SK-N-SH (cell line): ENCODE data around the gene TPD52L1. TPM values are rescaled to one million over a fixed set of nuclear protein-coding genes. Genes with fewer than 3 reads are reported as not detected.

Source experiments
- CTCF ChIA-PET: fragments of 300-600, 350-600 bp; formaldehyde crosslinking; extraction: SDS; loops from one replicate; lab custom pipeline; 2021; lab: Yijun Ruan, JAX
- POLR2A ChIA-PET: fragments of 350-600 bp; sonication (Branson Sonifier 250); formaldehyde crosslinking; extraction: SDS; loops from one replicate; lab custom pipeline; 2020; ENCODE audit warnings: antibody characterized with exemption, inconsistent platforms; lab: Yijun Ruan, JAX
- DNase-seq: peaks from one replicate; pipeline ENCODE4 v3.0.0; 2012
- H2AFZ ChIP-seq: fragments of 200-600 bp; sonication (generic); 2 replicates; pipeline ENCODE4 v1.8.1; 2016; ENCODE audit warnings: antibody characterized with exemption, mild to moderate bottlenecking, low read depth
- H3F3A ChIP-seq: fragments of 200-600 bp; sonication (generic); replicated peaks from 2 replicates; pipeline ENCODE3; 2016; ENCODE audit warnings: antibody characterized with exemption, mild to moderate bottlenecking; ENCODE audit not compliant: insufficient read depth
- H3K27ac ChIP-seq, 2 experiments: fragments of 200-500 bp in 1 of 2; fragments of 200-600 bp in 1 of 2; sonication (Bioruptor generic) in 1 of 2; sonication (generic), shearing (Covaris generic) in 1 of 2; 2 replicates each; pipeline versions ENCODE4 v1.5.1 to v1.6.1; 2014 to 2016; ENCODE audit warnings: low read depth in 2 of 2, inconsistent platforms in 1 of 2, low read length in 1 of 2, mild to moderate bottlenecking in 1 of 2, mixed read lengths in 1 of 2
- H3K27me3 ChIP-seq: fragments of 200-600 bp; sonication (generic), shearing (Covaris generic); 2 replicates; pipeline ENCODE4 v1.6.1; 2016; ENCODE audit warnings: mixed run types; ENCODE audit not compliant: insufficient read depth
- H3K36me3 ChIP-seq, 2 experiments: fragments of 200-500 bp in 1 of 2; fragments of 200-600 bp in 1 of 2; sonication (Bioruptor generic) in 1 of 2; sonication (generic) in 1 of 2; replicated peaks in 1 of 2; 2 replicates each; pipeline versions ENCODE3 to v1.5.1; 2014 to 2016; ENCODE audit warnings: low read length in 1 of 2, mild to moderate bottlenecking in 1 of 2; ENCODE audit not compliant: insufficient read depth in 2 of 2, control insufficient read depth in 1 of 2
- H3K4me1 ChIP-seq, 2 experiments: fragments of 200-500 bp in 1 of 2; fragments of 200-600 bp in 1 of 2; sonication (Bioruptor generic) in 1 of 2; sonication (generic), shearing (Covaris generic) in 1 of 2; 2 replicates each; pipeline versions ENCODE4 v1.5.1 to v1.6.1; 2014 to 2016; ENCODE audit warnings: low read depth in 1 of 2, low read length in 1 of 2, mixed run types in 1 of 2; ENCODE audit not compliant: insufficient read depth in 2 of 2, control insufficient read depth in 1 of 2
- H3K4me2 ChIP-seq: fragments of 200-600 bp; sonication (generic), shearing (Covaris generic); 2 replicates; pipeline ENCODE4 v1.6.1; 2017; ENCODE audit warnings: mixed run types
- H3K4me3 ChIP-seq, 2 experiments: fragments of 200-500 bp in 1 of 2; fragments of 200-600 bp in 1 of 2; sonication (Bioruptor generic) in 1 of 2; sonication (generic), shearing (Covaris generic) in 1 of 2; 2 replicates each; pipeline versions ENCODE4 v1.5.1 to v1.8.1; 2014 to 2016; ENCODE audit warnings: low read depth in 2 of 2, inconsistent platforms in 1 of 2, low read length in 1 of 2, mild to moderate bottlenecking in 1 of 2, mixed read lengths in 1 of 2, moderate library complexity in 1 of 2
- H3K79me2 ChIP-seq: fragments of 200-600 bp; sonication (generic); 2 replicates; pipeline ENCODE4 v1.8.1; 2017; ENCODE audit warnings: mild to moderate bottlenecking; ENCODE audit not compliant: insufficient read depth
- H3K9ac ChIP-seq: fragments of 200-600 bp; sonication (generic); 2 replicates; pipeline ENCODE4 v1.6.1; 2017; ENCODE audit warnings: mixed run types
- H3K9me2 ChIP-seq: fragments of 200-600 bp; sonication (generic); 2 replicates; pipeline ENCODE4 v1.6.1; 2017; ENCODE audit warnings: mixed run types
- H3K9me3 ChIP-seq: fragments of 200-600 bp; sonication (generic); 2 replicates; pipeline ENCODE4 v1.6.1; 2017; ENCODE audit warnings: mixed run types, mild to moderate bottlenecking, moderate library complexity
- H4K20me1 ChIP-seq: fragments of 200-600 bp; sonication (generic); 2 replicates; pipeline ENCODE4 v1.6.1; 2017; ENCODE audit warnings: mild to moderate bottlenecking, mixed run types; ENCODE audit not compliant: insufficient read depth
- GABPA ChIP-seq: IDR thresholded peaks from 2 replicates; pipeline ENCODE4 v1.4.0; 2012; ENCODE audit warnings: low read depth, mild to moderate bottlenecking
- MEF2A ChIP-seq: IDR thresholded peaks from 2 replicates; pipeline ENCODE4 v1.4.0; 2012; ENCODE audit warnings: low read depth, borderline replicate concordance
- NFIC ChIP-seq: IDR thresholded peaks from 2 replicates; pipeline ENCODE4 v1.4.0; 2012; ENCODE audit warnings: borderline replicate concordance
- RFX5 ChIP-seq: IDR thresholded peaks from 2 replicates; pipeline ENCODE4 v1.6.1; 2012; ENCODE audit warnings: mild to moderate bottlenecking, improper control_type of control experiment, low read length
- YY1 ChIP-seq: IDR thresholded peaks from 2 replicates; pipeline ENCODE4 v1.4.0; 2012; ENCODE audit warnings: low read depth, mild to moderate bottlenecking
- polyA plus RNA-seq, 3 experiments: library from polyadenylated mRNA; depleted of rRNA; stranded (reverse); fragments of >200 nt; gene quantifications; 2 replicates each; pipeline ENCODE4 v1.2.3, GENCODE V29; 2012
- TF ChIP-seq, protein P1 (sequence below): IDR thresholded peaks from 2 replicates; pipeline ENCODE4 v1.4.0; 2012; ENCODE audit warnings: low read depth
- TF ChIP-seq, protein P2 (sequence below): IDR thresholded peaks from 2 replicates; pipeline ENCODE4; 2012
- TF ChIP-seq, protein P3 (sequence below): fragments of 200-600 bp; sonication (generic); IDR thresholded peaks from 2 replicates; pipeline ENCODE4 v1.6.1; 2017; ENCODE audit warnings: antibody characterized with exemption, mild to moderate bottlenecking, moderate library complexity
- TF ChIP-seq, protein P4 (sequence below): IDR thresholded peaks from 2 replicates; pipeline ENCODE4 v1.6.1; 2012; ENCODE audit warnings: mild to moderate bottlenecking, low read depth, low read length, moderate library complexity

TPD52L1 gene
- polyA plus RNA-seq, 1 of the 3 experiments (the other 2 are of a cell fraction), result 0.13 TPM

- no peak for TF ChIP-seq NFIC
- TF ChIP-seq RFX5, result no peak
- TF ChIP-seq GABPA, result no peak
- no peak for TF ChIP-seq MEF2A
Observed at GRCh38 chr6:125138083-125138482, 15.5 kb upstream of the TPD52L1 start (continued).

- no peak overlapping the region for H3K27ac ChIP-seq
- TF ChIP-seq, protein P1, sequence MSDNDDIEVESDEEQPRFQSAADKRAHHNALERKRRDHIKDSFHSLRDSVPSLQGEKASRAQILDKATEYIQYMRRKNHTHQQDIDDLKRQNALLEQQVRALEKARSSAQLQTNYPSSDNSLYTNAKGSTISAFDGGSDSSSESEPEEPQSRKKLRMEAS, result no peak
- TF ChIP-seq, protein P2, sequence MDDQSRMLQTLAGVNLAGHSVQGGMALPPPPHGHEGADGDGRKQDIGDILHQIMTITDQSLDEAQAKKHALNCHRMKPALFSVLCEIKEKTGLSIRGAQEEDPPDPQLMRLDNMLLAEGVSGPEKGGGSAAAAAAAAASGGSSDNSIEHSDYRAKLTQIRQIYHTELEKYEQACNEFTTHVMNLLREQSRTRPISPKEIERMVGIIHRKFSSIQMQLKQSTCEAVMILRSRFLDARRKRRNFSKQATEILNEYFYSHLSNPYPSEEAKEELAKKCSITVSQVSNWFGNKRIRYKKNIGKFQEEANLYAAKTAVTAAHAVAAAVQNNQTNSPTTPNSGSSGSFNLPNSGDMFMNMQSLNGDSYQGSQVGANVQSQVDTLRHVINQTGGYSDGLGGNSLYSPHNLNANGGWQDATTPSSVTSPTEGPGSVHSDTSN, result no peak
- TF ChIP-seq, protein P3, sequence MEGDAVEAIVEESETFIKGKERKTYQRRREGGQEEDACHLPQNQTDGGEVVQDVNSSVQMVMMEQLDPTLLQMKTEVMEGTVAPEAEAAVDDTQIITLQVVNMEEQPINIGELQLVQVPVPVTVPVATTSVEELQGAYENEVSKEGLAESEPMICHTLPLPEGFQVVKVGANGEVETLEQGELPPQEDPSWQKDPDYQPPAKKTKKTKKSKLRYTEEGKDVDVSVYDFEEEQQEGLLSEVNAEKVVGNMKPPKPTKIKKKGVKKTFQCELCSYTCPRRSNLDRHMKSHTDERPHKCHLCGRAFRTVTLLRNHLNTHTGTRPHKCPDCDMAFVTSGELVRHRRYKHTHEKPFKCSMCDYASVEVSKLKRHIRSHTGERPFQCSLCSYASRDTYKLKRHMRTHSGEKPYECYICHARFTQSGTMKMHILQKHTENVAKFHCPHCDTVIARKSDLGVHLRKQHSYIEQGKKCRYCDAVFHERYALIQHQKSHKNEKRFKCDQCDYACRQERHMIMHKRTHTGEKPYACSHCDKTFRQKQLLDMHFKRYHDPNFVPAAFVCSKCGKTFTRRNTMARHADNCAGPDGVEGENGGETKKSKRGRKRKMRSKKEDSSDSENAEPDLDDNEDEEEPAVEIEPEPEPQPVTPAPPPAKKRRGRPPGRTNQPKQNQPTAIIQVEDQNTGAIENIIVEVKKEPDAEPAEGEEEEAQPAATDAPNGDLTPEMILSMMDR, result no peak
- TF ChIP-seq YY1, result no peak
- TF ChIP-seq, protein P4, sequence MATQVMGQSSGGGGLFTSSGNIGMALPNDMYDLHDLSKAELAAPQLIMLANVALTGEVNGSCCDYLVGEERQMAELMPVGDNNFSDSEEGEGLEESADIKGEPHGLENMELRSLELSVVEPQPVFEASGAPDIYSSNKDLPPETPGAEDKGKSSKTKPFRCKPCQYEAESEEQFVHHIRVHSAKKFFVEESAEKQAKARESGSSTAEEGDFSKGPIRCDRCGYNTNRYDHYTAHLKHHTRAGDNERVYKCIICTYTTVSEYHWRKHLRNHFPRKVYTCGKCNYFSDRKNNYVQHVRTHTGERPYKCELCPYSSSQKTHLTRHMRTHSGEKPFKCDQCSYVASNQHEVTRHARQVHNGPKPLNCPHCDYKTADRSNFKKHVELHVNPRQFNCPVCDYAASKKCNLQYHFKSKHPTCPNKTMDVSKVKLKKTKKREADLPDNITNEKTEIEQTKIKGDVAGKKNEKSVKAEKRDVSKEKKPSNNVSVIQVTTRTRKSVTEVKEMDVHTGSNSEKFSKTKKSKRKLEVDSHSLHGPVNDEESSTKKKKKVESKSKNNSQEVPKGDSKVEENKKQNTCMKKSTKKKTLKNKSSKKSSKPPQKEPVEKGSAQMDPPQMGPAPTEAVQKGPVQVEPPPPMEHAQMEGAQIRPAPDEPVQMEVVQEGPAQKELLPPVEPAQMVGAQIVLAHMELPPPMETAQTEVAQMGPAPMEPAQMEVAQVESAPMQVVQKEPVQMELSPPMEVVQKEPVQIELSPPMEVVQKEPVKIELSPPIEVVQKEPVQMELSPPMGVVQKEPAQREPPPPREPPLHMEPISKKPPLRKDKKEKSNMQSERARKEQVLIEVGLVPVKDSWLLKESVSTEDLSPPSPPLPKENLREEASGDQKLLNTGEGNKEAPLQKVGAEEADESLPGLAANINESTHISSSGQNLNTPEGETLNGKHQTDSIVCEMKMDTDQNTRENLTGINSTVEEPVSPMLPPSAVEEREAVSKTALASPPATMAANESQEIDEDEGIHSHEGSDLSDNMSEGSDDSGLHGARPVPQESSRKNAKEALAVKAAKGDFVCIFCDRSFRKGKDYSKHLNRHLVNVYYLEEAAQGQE, result no peak
- ChIA-PET CTCF (interaction anchor here (2.2 kb wide), 1 partner anchor 13 kb away, joined by 10 read pairs; the partner anchor contains the start of gene TPD52L1), POLR2A (no interaction called here)
- H3K9ac ChIP-seq, result no peak overlapping the region
- H2AFZ ChIP-seq, result no peak overlapping the region
- H3K9me2 ChIP-seq, result no peaks in the 10 kb centered on the region
- H3K36me3 ChIP-seq, result no peaks in the 10 kb centered on the region
- DNase-seq, result no peak
- no peaks in the 10 kb centered on the region for H4K20me1 ChIP-seq
- no peaks in the 10 kb centered on the region for H3K9me3 ChIP-seq
- H3K27me3 ChIP-seq, result peaks cover 19% of the 10 kb centered on the region; the same call in 1 of the 2 replicates
- H3K79me2 ChIP-seq, result no peaks in the 10 kb centered on the region
- H3K4me1 ChIP-seq, result no peaks in the 10 kb centered on the region
- no peaks in the 10 kb centered on the region for H3F3A ChIP-seq
- no peak overlapping the region for H3K4me3 ChIP-seq
- H3K4me2 ChIP-seq, result no peak overlapping the region
Observed at GRCh38 chr6:125140808-125141207, 12.8 kb upstream of the TPD52L1 start.
